Sigmoid colon (tissue), 3 donors: ENCODE data around the gene MYOF.

Experiments
- CTCF ChIP-seq, 4 experiments: fragments of 450-650 bp in 3 of 4; fragments of 200-600 bp in 1 of 4; IDR thresholded peaks; one replicate each; pipeline ENCODE4 v1.5.1; 2016 to 2019; ENCODE audit warnings: antibody characterized with exemption in 4 of 4, mild to moderate bottlenecking in 3 of 4, moderate library complexity in 2 of 4
- POLR2A ChIP-seq, 2 donors: fragments of 450-650 bp; IDR thresholded peaks; one replicate each; pipeline ENCODE4 v1.6.1; 2016; ENCODE audit warnings: antibody characterized with exemption in 2 of 2, mild to moderate bottlenecking in 2 of 2, moderate library complexity in 2 of 2

DNA sequence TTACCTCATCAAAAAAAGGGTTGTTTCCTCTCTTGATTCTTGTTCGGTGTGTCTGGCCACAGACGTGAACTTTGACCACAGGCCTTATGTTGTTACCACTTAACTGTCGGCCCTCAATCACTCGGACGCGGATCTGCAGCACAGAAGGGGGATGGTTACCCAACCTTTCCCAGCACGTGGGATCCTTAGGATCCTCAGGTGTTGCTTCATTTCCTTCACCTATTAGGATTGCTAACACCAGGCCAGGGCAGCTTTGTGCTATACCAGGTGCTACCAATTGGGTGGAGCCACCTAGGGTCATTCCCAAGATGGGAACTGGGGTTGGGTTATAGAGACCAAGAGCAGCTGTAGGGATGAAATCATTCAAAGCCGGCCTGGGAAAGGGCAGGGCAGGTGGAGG is 73.4 kb downstream of the MYOF start:
- TF ChIP-seq CTCF (IDR thresholded peaks at IDR 0.05) (no peak), POLR2A (IDR thresholded peaks at IDR 0.05) (no peak)
